Activated naive CD8-positive, alpha-beta T cell treated with anti-CD3 and anti-CD28 coated beads for 36 hours (primary cell): Measurements from ENCODE around the gene EFL1. TPM values are rescaled to one million over a fixed set of nuclear protein-coding genes. Genes with fewer than 3 reads are reported as not detected.
A peak's percentile ranks its signal among the peaks of the same experiment; 100 is the strongest.
"Not testable (repeated sequence)": the region's sequence is repeated elsewhere in the genome, so short reads cannot be mapped to it uniquely, and the experiment has no call there.

Source experiments
- DNase-seq: peaks from one replicate; pipeline ENCODE4 v3.0.0; 2021
- H3K27ac Mint-ChIP-seq: one replicate; pipeline ENCODE4 v1.8.0; 2022; ENCODE audit warnings: mild to moderate bottlenecking, moderate library complexity, mixed read lengths
- H3K27me3 Mint-ChIP-seq: one replicate; pipeline ENCODE4 v1.8.0; 2022; ENCODE audit warnings: mild to moderate bottlenecking, mixed read lengths
- H3K36me3 Mint-ChIP-seq: one replicate; pipeline ENCODE4 v1.8.0; 2021; ENCODE audit warnings: mild to moderate bottlenecking, mixed read lengths
- H3K4me1 Mint-ChIP-seq: one replicate; pipeline ENCODE4 v1.8.0; 2021; ENCODE audit warnings: mixed read lengths
- H3K4me3 Mint-ChIP-seq: one replicate; pipeline ENCODE4 v1.8.0; 2022; ENCODE audit warnings: mild to moderate bottlenecking, moderate library complexity, mixed read lengths
- H3K9me3 Mint-ChIP-seq: one replicate; pipeline ENCODE4 v1.8.0; 2022; ENCODE audit warnings: mixed read lengths
- total RNA-seq, 2 experiments: library from RNA; stranded (reverse); gene quantifications; one replicate each; pipeline ENCODE4 v1.2.3, GENCODE V29; 2021

EFL1 gene
- total RNA-seq, 2 experiments from 2014 or later: 23.7 to 25.3 TPM

DNA sequence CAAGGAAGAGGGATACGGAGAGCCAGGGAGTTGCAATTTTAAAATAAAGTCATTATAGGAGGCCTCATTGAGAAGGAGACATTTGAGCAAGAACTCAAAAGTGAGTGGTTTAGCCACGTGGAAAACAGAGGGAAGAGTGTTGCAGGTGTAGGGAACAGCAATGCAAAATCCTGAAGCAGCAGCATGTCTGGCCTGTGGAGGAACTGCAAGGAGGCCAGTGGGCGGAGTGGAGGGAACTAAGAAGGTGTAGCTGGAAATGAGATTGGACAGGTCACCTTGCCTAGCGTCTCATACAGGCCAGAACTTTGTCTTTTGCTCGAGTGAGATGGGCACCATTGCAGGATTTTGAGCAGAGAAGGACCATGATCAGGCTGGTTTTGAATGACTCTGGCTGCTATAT lies 35.0 kb upstream of the EFL1 start:
- no peaks in the 10 kb centered on the region for H3K9me3 Mint-ChIP-seq
- H3K36me3 Mint-ChIP-seq: no peaks in the 10 kb centered on the region
- H3K4me3 Mint-ChIP-seq: no peak overlapping the region
- DNase-seq: no peak
- H3K4me1 Mint-ChIP-seq: peaks cover 13% of the 10 kb centered on the region
- no peaks in the 10 kb centered on the region for H3K27me3 Mint-ChIP-seq
- H3K27ac Mint-ChIP-seq: no peak overlapping the region

DNA sequence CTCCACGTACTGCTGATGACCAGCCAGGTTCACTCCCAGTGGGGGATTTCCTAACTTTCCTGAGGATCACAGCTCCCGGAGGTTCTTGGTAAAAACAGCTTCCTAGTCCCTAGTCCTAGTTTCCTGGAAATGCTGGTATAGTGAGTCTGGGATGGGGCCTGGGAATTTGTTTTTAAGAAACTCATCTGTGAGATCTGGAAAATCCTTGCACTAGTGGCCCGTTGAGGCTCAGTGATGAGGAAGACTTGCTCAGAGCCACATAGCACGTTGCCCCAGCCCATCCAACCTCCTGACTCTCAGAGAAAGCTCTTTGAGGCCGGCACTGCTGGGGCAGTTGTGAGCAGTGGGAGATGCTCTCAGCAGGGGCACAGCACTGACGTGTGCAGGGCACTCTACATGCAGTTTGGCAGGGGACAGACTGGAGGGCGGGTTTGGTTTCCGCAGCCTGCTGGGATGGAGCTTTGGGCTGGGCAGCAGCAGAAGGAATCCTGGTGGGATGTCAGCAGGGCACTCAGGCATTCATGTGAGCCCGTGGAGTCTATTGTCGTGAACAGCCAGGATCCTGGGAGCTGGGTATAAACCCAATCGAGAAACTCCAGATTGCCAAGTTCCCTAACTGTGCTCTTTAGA lies 31.6 kb upstream of the EFL1 start:
- Mint-ChIP-seq H3K36me3 (peaks cover 1% of the 10 kb centered on the region), H3K9me3 (peaks cover 2% of the 10 kb centered on the region), H3K27ac (no peak overlapping the region), H3K4me1 (peaks cover 16% of the 10 kb centered on the region), H3K27me3 (no peaks in the 10 kb centered on the region), H3K4me3 (no peak overlapping the region)
- no peak for DNase-seq

DNA sequence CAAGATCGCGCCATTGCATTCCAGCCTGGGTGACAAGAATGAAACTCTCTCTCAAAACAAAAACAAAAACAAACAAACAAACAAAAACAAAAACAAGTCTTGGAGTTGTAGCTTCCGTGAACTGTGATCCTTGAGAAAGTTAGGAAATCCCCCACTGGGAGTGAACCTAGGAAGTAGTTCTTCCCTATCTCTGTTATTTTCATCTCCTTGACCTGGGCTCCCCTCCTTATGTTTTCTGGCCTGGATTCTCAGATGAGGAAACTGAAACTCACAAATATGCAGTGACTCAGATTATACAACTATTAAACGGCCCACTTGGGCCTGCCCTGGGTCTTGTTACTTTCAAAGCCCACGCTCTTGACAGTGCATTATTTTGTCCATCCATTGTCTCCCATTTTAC lies 29.7 kb upstream of the EFL1 start:
- no peak for DNase-seq
- Mint-ChIP-seq H3K27me3 (no peaks in the 10 kb centered on the region), H3K27ac (no peak overlapping the region), H3K4me1 (peaks cover 9% of the 10 kb centered on the region), H3K9me3 (peaks cover 14% of the 10 kb centered on the region), H3K4me3 (no peak overlapping the region), H3K36me3 (peaks cover 1% of the 10 kb centered on the region)

DNA sequence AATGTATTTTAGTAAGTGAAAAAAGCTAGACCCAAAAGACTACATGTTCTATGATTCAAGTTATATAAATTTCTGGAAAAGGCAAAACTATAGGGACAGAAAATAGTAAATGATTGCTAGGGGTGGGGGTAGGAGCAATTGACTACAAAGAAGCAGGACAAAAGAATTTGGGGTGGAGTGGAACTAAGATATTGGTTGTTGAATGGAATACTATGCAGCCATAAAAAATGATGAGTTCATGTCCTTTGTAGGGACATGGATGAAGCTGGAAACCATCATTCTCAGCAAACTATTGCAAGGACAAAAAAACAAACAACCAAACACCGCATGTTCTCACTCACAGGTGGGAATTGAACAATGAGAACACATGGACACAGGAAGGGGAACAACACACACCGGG lies 25.7 kb upstream of the EFL1 start:
- Mint-ChIP-seq H3K9me3 (peaks cover 14% of the 10 kb centered on the region), H3K4me1 (peaks cover 31% of the 10 kb centered on the region)
- H3K27ac Mint-ChIP-seq, H3K27me3 Mint-ChIP-seq, H3K36me3 Mint-ChIP-seq, H3K4me3 Mint-ChIP-seq, DNase-seq: not testable (repeated sequence)

DNA sequence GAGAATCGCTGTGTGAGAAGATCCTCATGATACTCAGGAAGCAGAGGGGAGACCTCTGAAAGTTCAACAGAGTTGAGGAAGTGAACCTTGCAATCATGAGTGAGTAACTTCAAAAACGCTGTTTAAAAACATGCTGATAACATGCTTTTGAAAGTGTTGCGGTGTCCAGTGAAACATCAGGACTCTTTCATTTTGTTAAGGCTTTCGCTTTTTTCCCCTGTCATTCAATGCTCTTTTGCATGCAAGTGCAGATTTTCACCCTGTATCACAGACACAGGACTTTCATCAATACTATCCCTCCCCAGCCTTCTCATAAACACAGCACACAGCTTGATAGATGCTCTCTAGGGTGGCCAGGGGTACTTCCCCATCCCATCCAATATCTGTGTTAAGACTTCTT lies 23.9 kb upstream of the EFL1 start:
- not testable (repeated sequence) for H3K4me3 Mint-ChIP-seq, H3K27me3 Mint-ChIP-seq

DNA sequence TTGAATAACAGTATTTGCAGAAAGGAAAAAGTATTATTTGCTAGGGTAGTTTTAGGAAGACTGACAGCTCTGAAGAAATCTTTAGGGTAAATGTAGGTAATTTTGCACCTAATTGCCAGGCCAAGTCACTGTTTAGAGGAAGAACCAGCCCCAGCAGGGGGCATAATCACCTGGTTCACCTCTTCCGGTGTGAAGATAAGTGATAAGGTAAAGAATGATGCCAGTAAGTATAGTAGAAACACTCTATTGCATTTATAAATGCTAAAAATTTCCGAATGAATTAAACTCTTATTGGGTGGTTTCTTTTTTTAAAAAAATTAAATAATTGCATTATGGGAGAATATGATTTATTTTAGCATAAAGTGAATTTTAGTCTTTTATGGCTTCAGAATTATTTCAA lies 21.8 kb upstream of the EFL1 start:
- H3K4me1 Mint-ChIP-seq: peaks cover 31% of the 10 kb centered on the region
- not testable (repeated sequence) for H3K27me3 Mint-ChIP-seq, H3K36me3 Mint-ChIP-seq, H3K27ac Mint-ChIP-seq, DNase-seq, H3K4me3 Mint-ChIP-seq
- H3K9me3 Mint-ChIP-seq: peaks cover 14% of the 10 kb centered on the region

More for the DNA sequence above, 23.9 kb upstream of the EFL1 start:
- H3K36me3 Mint-ChIP-seq, DNase-seq: not testable (repeated sequence)
- H3K27ac Mint-ChIP-seq: peak overlapping the region; percentile 2
- peaks cover 14% of the 10 kb centered on the region for H3K9me3 Mint-ChIP-seq
- H3K4me1 Mint-ChIP-seq: peaks cover 31% of the 10 kb centered on the region

DNA sequence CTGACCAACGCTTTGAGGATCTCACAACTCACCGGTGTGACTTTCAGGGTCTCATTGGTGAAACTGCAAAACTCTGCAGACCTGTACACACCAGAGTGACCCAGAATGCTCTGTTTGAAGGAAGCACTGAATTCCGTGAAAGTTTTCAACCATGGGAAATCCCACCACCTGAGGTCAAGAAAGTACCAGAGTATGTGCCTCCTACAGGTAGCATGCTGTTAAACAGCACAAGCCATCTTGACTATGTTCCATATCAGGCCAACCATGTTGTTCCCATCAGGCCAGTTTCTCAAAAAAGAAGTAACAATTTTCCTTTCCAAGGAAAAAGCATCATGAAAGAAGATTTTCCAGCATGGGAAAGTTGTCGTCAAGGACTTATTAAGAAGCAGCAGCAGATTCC lies 19.9 kb upstream of the EFL1 start:
- not testable (repeated sequence) for H3K27ac Mint-ChIP-seq, H3K36me3 Mint-ChIP-seq, H3K9me3 Mint-ChIP-seq, DNase-seq, H3K27me3 Mint-ChIP-seq, H3K4me3 Mint-ChIP-seq
- peaks cover 28% of the 10 kb centered on the region for H3K4me1 Mint-ChIP-seq

DNA sequence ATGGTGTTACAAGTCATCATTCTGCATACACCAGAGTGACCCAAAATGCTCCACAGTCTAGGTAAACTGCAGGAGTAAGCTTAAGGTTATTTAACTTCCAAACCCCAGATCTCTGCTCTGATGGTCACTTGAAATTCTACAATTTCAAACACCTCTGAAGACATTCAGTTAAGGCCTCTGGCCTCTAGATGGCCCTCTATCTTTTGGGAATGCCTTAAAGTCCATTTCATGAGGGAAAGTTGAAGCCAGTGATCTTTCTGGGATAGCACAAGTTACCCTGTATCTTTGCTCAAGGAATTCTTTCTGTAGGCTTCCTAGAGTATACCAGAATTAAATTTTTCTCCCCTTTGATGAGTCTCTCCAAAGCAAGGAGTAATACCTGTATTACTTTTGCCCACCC lies 18.7 kb upstream of the EFL1 start:
- DNase-seq, H3K4me3 Mint-ChIP-seq, H3K9me3 Mint-ChIP-seq, H3K27ac Mint-ChIP-seq, H3K36me3 Mint-ChIP-seq, H3K27me3 Mint-ChIP-seq: not testable (repeated sequence)
- peaks cover 17% of the 10 kb centered on the region for H3K4me1 Mint-ChIP-seq

DNA sequence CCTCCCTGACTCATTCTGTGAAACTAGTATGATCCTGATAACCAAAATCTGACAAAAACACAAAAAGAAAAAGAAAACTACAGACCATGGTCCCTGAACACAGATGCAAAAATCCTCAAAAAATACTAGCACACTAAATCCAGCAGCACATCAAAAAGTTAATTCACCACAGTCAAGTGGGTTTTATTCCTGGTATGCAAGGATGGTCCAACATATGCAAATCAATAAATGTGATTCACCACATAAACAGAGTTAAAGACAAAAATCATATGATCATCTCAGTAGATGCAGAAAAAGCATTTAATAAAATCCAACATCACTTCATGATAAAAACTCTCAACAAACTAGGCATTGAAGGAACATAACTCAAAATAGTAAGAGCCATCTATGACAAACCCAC lies 12.9 kb upstream of the EFL1 start:
- peaks cover 13% of the 10 kb centered on the region for H3K27me3 Mint-ChIP-seq
- no peaks in the 10 kb centered on the region for H3K4me1 Mint-ChIP-seq
- peaks cover 2% of the 10 kb centered on the region for H3K9me3 Mint-ChIP-seq
- no peak for DNase-seq
- peaks cover 5% of the 10 kb centered on the region for H3K36me3 Mint-ChIP-seq
- no peak overlapping the region for H3K4me3 Mint-ChIP-seq
- H3K27ac Mint-ChIP-seq: no peak overlapping the region

DNA sequence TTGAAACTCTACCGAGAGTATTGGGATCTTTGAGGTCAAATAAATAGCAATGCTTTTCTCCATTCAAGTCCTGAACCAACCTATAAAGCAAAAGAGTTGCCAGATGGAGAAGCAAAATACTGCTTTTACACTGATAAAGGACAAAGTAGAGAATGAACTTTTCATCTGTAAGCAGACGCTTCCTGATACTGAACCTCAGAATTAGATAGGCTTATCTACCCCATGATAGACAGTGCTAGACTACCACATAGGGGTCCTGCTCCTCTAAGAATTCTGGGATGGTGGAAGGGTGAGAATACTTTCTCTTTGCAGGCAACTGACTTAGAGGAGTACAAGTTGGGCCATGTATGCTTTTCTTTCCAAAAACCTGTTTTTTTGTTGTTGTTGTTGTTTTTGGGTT lies 9.6 kb upstream of the EFL1 start:
- Mint-ChIP-seq H3K9me3 (peaks cover 2% of the 10 kb centered on the region), H3K4me1 (peaks cover 2% of the 10 kb centered on the region), H3K4me3 (no peak overlapping the region), H3K36me3 (peaks cover 5% of the 10 kb centered on the region), H3K27me3 (peaks cover 13% of the 10 kb centered on the region), H3K27ac (no peak overlapping the region)
- DNase-seq: no peak

DNA sequence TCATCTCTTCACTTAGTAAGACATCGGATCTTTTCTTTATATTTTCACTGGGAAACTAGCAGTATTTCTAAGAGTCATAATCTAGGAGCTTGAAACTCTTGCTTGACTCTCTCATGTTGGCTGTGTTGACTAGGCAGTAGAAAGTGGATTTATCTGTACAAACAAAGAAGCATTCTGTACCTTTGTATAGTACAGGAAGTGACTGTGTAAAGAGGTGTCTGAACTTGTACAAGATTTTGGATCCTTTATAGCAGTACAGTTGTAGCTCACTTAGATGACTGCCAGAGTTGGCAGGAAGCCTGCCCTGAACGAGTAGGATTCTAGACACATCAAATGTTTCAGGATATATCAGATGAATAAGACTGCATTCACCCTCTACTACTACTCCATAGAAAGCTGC lies 5.9 kb upstream of the EFL1 start:
- not testable (repeated sequence) for H3K27ac Mint-ChIP-seq, H3K4me1 Mint-ChIP-seq, DNase-seq, H3K9me3 Mint-ChIP-seq, H3K27me3 Mint-ChIP-seq, H3K36me3 Mint-ChIP-seq, H3K4me3 Mint-ChIP-seq

DNA sequence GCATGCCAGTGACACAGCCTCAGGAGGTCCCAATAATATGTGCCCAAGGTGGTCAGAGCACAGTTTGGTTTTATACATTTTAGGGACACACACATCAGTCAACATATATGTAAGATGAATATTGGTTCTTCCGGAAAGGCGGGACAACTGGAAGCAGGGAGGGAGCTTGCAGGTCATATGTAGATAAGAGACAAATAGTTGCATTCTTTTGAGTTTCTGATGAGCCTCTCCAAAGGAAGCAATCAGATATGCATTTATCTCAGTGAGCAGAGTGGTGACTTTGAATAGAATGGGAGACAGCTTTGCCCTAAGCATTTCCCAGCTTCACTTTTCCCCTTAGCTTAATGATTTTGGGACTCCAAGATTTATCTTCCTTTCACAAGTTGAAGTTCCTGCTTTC lies 4.6 kb upstream of the EFL1 start:
- not testable (repeated sequence) for H3K27me3 Mint-ChIP-seq, H3K36me3 Mint-ChIP-seq, DNase-seq, H3K9me3 Mint-ChIP-seq, H3K4me1 Mint-ChIP-seq, H3K4me3 Mint-ChIP-seq, H3K27ac Mint-ChIP-seq

DNA sequence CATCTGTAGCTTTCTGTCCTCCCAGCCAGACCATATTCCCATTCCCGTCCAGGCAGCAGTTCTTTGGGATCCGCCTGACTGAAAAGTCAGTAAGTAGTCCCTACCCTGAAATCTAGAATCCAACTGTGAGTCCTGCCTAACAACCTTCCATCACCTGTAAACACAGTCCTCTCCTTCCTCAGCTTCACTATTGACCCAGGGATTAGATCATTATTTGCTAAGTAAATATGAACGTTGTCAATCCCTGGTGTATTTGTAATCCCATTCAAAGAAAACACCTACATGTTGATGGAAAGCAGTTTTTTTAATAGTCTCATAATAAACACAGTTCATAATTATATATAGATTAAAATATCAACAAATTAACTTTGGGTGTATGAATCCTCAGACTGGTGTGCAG lies 816 bp upstream of the EFL1 start:
- no peak for DNase-seq
- Mint-ChIP-seq H3K36me3 (peaks cover 9% of the 10 kb centered on the region), H3K4me3 (peak overlapping the region; percentile 94), H3K4me1 (peaks cover 23% of the 10 kb centered on the region), H3K27me3 (no peaks in the 10 kb centered on the region), H3K27ac (peak overlapping the region; percentile 87), H3K9me3 (no peaks in the 10 kb centered on the region)

DNA sequence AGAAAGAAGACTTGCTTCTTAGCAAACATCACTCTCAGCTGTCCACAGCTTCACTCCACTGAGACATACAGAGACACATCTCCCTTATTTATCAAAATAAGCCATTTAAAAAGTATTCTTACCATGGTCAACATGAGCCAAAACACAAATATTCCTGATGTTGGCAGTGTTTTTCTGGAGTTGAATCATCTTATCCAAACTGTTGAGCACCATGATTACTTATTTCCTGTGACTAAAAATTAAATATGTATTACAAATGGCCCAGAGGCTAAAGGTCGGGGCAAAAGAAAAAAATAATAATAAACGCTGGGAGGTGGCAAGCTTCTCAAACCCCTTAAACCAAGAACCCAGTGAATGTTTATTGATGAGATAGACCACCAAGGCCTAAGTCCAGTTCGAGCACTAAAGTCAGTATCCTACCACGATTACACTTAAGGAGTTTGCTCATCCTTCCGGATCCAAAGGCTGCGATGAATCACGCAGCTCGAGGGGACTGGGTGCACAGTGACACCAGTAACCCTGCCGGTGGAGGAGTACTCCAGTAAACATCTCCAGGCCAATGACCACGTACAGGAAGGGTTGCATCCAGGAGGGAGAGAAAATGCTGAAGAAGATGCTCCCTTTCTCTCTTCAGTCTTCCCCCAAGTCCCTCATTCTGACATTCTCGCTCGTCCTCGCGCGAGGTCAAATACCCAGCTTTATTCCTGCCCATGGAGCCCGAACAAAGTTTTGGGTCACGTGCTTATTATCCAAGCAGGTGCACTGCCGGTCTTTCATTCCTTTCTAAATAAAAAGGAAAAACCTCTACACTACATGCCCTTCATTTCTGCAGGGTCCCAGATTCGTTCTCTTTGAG lies 740 bp downstream of the EFL1 start:
- Mint-ChIP-seq H3K27ac (peak overlapping the region; percentile 87), H3K4me1 (peaks cover 23% of the 10 kb centered on the region), H3K36me3 (peaks cover 11% of the 10 kb centered on the region), H3K4me3 (peak overlapping the region; percentile 94)
- peak; percentile 52 for DNase-seq
- not testable (repeated sequence) for H3K9me3 Mint-ChIP-seq, H3K27me3 Mint-ChIP-seq

DNA sequence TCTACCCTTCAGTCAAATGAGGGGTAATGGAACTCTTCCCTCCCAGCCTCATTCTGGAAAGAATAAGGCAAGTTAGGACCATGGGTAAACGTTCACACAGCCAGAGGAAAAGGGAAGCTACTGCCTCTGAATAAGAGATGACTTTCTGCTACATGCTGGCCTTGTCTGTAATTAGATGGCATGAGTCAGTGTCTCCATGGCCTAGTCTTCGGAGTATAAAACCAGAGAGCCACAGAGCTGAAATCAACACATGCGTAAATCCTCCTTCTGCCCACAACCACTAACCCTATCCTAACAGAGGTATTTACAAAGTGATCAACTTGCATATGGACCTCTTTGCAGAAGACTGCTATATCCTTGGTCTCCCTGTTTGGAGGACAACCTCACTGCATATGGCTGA lies 14.3 kb downstream of the EFL1 start:
- not testable (repeated sequence) for H3K27me3 Mint-ChIP-seq, H3K27ac Mint-ChIP-seq, H3K36me3 Mint-ChIP-seq, H3K4me3 Mint-ChIP-seq, DNase-seq, H3K9me3 Mint-ChIP-seq, H3K4me1 Mint-ChIP-seq

DNA sequence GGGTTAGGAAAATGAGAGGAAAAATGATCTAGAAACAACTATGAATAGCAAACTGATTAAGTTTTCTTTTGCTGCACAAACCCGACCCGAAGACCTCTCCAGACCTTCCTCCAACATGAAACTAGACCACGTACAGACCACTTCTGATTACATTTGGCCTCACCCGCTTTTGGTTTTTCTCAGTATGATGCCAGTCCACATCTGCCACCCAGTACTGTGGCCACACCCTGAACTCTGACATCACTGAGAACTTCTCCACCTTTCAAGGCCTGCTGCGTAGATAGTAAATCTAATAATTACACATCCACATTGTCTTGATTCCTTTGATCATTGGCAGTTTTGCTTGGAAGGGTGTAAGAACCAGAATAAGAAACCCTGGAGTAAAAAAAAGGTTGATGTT lies 16.6 kb downstream of the EFL1 start:
- H3K36me3 Mint-ChIP-seq, H3K27ac Mint-ChIP-seq, H3K9me3 Mint-ChIP-seq, H3K4me1 Mint-ChIP-seq, DNase-seq, H3K27me3 Mint-ChIP-seq, H3K4me3 Mint-ChIP-seq: not testable (repeated sequence)
